Measurements from ENCODE around the gene ASGR2.

ASGR2 gene

GRCh38 chr17:7113273-7114071 is 1.1 kb downstream of the ASGR2 start:
- Histone ChIP-seq H3K4me2 (ENCODE audit: low read length) (no peak overlapping the region), H3K36me3 (ENCODE audit: control insufficient read depth, insufficient read depth, low read length) (no peaks in the 10 kb centered on the region), H3K79me1 (ENCODE audit: low read length) (no peaks in the 10 kb centered on the region), H3K4ac (ENCODE audit: low read depth, low read length) (no peak overlapping the region), H3K27ac (ENCODE audit: low read depth, low read length) (no peak overlapping the region), H3K27me3 (ENCODE audit: insufficient read depth, low read length, poor library complexity) (no peaks in the 10 kb centered on the region), H3K79me2 (ENCODE audit: control insufficient read depth, insufficient read depth, low read length) (no peaks in the 10 kb centered on the region), H3K23ac (ENCODE audit: low read length) (no peak overlapping the region), H3K9ac (ENCODE audit: low read length) (no peak overlapping the region), H3K56ac (ENCODE audit: low read length) (no peak overlapping the region), H2BK15ac (replicated peaks; ENCODE audit: low read depth) (no peak overlapping the region), H4K5ac (ENCODE audit: low read length) (no peak overlapping the region), H4K8ac (ENCODE audit: low read depth, low read length) (no peak overlapping the region), H2AK5ac (ENCODE audit: low read length) (no peak overlapping the region), H2BK120ac (ENCODE audit: low read depth, low read length) (no peak overlapping the region), H3K18ac (ENCODE audit: low read length) (no peak overlapping the region), H2BK5ac (ENCODE audit: low read length) (no peak overlapping the region), H3K4me3 (ENCODE audit: low read length) (no peak overlapping the region), H3K4me1 (ENCODE audit: control insufficient read depth, low read depth, low read length) (no peaks in the 10 kb centered on the region)
- no peak for DNase-seq
- WGBS (ENCODE audit: extremely low coverage, insufficient coverage, low lambda C conversion rate): 100% methylated on average over 9 of the region's 15 CpGs

- Histone ChIP-seq H2BK120ac (ENCODE audit: low read depth, low read length) (no peak overlapping the region), H3K27ac (ENCODE audit: low read depth, low read length) (no peak overlapping the region), H2BK15ac (replicated peaks; ENCODE audit: low read depth) (no peak overlapping the region), H4K5ac (ENCODE audit: low read length) (no peak overlapping the region), H2AK5ac (ENCODE audit: low read length) (no peak overlapping the region), H3K27me3 (ENCODE audit: insufficient read depth, low read length, poor library complexity) (no peaks in the 10 kb centered on the region), H3K36me3 (ENCODE audit: control insufficient read depth, insufficient read depth, low read length) (no peaks in the 10 kb centered on the region), H3K56ac (ENCODE audit: low read length) (no peak overlapping the region), H3K4me1 (ENCODE audit: control insufficient read depth, low read depth, low read length) (no peaks in the 10 kb centered on the region), H3K4me3 (ENCODE audit: low read length) (no peak overlapping the region), H3K9ac (ENCODE audit: low read length) (no peak overlapping the region), H3K4ac (ENCODE audit: low read depth, low read length) (no peak overlapping the region), H3K79me2 (ENCODE audit: control insufficient read depth, insufficient read depth, low read length) (no peaks in the 10 kb centered on the region), H4K8ac (ENCODE audit: low read depth, low read length) (no peak overlapping the region), H3K4me2 (ENCODE audit: low read length) (no peak overlapping the region), H3K18ac (ENCODE audit: low read length) (no peak overlapping the region), H3K79me1 (ENCODE audit: low read length) (no peaks in the 10 kb centered on the region), H3K23ac (ENCODE audit: low read length) (no peak overlapping the region), H2BK5ac (ENCODE audit: low read length) (no peak overlapping the region)
- no CpG with 5 or more reads among the region's 10 CpGs for WGBS (ENCODE audit: extremely low coverage, insufficient coverage, low lambda C conversion rate)
- no peak for DNase-seq
These were observed 2.0 kb downstream of the ASGR2 start for GRCh38 chr17:7112510-7113108.

GRCh38 chr17:7111784-7112509 is 2.7 kb downstream of the ASGR2 start:
- H3K79me2 ChIP-seq (ENCODE audit: control insufficient read depth, insufficient read depth, low read length): no peaks in the 10 kb centered on the region
- no peak overlapping the region for H4K8ac ChIP-seq (ENCODE audit: low read depth, low read length)
- H3K23ac ChIP-seq (ENCODE audit: low read length): no peak overlapping the region
- no peaks in the 10 kb centered on the region for H3K36me3 ChIP-seq (ENCODE audit: control insufficient read depth, insufficient read depth, low read length)
- no peak overlapping the region for H3K18ac ChIP-seq (ENCODE audit: low read length)
- H2BK15ac ChIP-seq (replicated peaks; ENCODE audit: low read depth): no peak overlapping the region
- no peak overlapping the region for H3K9ac ChIP-seq (ENCODE audit: low read length)
- no peaks in the 10 kb centered on the region for H3K79me1 ChIP-seq (ENCODE audit: low read length)
- no peak overlapping the region for H3K4me3 ChIP-seq (ENCODE audit: low read length)
- H3K27me3 ChIP-seq (ENCODE audit: insufficient read depth, low read length, poor library complexity): no peaks in the 10 kb centered on the region
- DNase-seq: no peak
- H2AK5ac ChIP-seq (ENCODE audit: low read length): no peak overlapping the region
- no peak overlapping the region for H2BK120ac ChIP-seq (ENCODE audit: low read depth, low read length)
- H2BK5ac ChIP-seq (ENCODE audit: low read length): no peak overlapping the region
- H4K5ac ChIP-seq (ENCODE audit: low read length): no peak overlapping the region
- H3K4me1 ChIP-seq (ENCODE audit: control insufficient read depth, low read depth, low read length): no peaks in the 10 kb centered on the region
- WGBS (ENCODE audit: extremely low coverage, insufficient coverage, low lambda C conversion rate): no CpG with 5 or more reads among the region's 12 CpGs
- H3K4me2 ChIP-seq (ENCODE audit: low read length): no peak overlapping the region
- no peak overlapping the region for H3K27ac ChIP-seq (ENCODE audit: low read depth, low read length)
- H3K56ac ChIP-seq (ENCODE audit: low read length): no peak overlapping the region
- H3K4ac ChIP-seq (ENCODE audit: low read depth, low read length): no peak overlapping the region

GRCh38 chr17:7110617-7111306 is 3.9 kb downstream of the ASGR2 start:
- H4K5ac ChIP-seq (ENCODE audit: low read length): no peak overlapping the region
- H3K4me2 ChIP-seq (ENCODE audit: low read length): no peak overlapping the region
- H2AK5ac ChIP-seq (ENCODE audit: low read length): no peak overlapping the region
- no peaks in the 10 kb centered on the region for H3K79me1 ChIP-seq (ENCODE audit: low read length)
- no peak overlapping the region for H2BK15ac ChIP-seq (replicated peaks; ENCODE audit: low read depth)
- H3K27ac ChIP-seq (ENCODE audit: low read depth, low read length): no peak overlapping the region
- H3K4me1 ChIP-seq (ENCODE audit: control insufficient read depth, low read depth, low read length): no peaks in the 10 kb centered on the region
- no peak overlapping the region for H3K9ac ChIP-seq (ENCODE audit: low read length)
- H3K4ac ChIP-seq (ENCODE audit: low read depth, low read length): no peak overlapping the region
- H2BK5ac ChIP-seq (ENCODE audit: low read length): no peak overlapping the region
- DNase-seq: no peak
- H3K56ac ChIP-seq (ENCODE audit: low read length): no peak overlapping the region
- no CpG with 5 or more reads among the region's 11 CpGs for WGBS (ENCODE audit: extremely low coverage, insufficient coverage, low lambda C conversion rate)
- no peak overlapping the region for H3K23ac ChIP-seq (ENCODE audit: low read length)
- no peaks in the 10 kb centered on the region for H3K79me2 ChIP-seq (ENCODE audit: control insufficient read depth, insufficient read depth, low read length)
- no peak overlapping the region for H3K4me3 ChIP-seq (ENCODE audit: low read length)
- no peaks in the 10 kb centered on the region for H3K36me3 ChIP-seq (ENCODE audit: control insufficient read depth, insufficient read depth, low read length)
- H2BK120ac ChIP-seq (ENCODE audit: low read depth, low read length): no peak overlapping the region
- no peaks in the 10 kb centered on the region for H3K27me3 ChIP-seq (ENCODE audit: insufficient read depth, low read length, poor library complexity)
- no peak overlapping the region for H3K18ac ChIP-seq (ENCODE audit: low read length)
- H4K8ac ChIP-seq (ENCODE audit: low read depth, low read length): no peak overlapping the region

GRCh38 chr17:7109461-7110322 is 4.9 kb downstream of the ASGR2 start:
- Histone ChIP-seq H3K4ac (ENCODE audit: low read depth, low read length) (no peak overlapping the region), H3K27ac (ENCODE audit: low read depth, low read length) (no peak overlapping the region), H3K23ac (ENCODE audit: low read length) (no peak overlapping the region), H3K56ac (ENCODE audit: low read length) (no peak overlapping the region), H3K9ac (ENCODE audit: low read length) (no peak overlapping the region), H3K4me1 (ENCODE audit: control insufficient read depth, low read depth, low read length) (no peaks in the 10 kb centered on the region), H3K4me3 (ENCODE audit: low read length) (no peak overlapping the region), H4K8ac (ENCODE audit: low read depth, low read length) (no peak overlapping the region), H3K27me3 (ENCODE audit: insufficient read depth, low read length, poor library complexity) (no peaks in the 10 kb centered on the region), H3K79me2 (ENCODE audit: control insufficient read depth, insufficient read depth, low read length) (no peaks in the 10 kb centered on the region), H2BK5ac (ENCODE audit: low read length) (no peak overlapping the region), H4K5ac (ENCODE audit: low read length) (no peak overlapping the region), H3K36me3 (ENCODE audit: control insufficient read depth, insufficient read depth, low read length) (no peaks in the 10 kb centered on the region), H3K18ac (ENCODE audit: low read length) (no peak overlapping the region), H3K79me1 (ENCODE audit: low read length) (no peaks in the 10 kb centered on the region), H2BK120ac (ENCODE audit: low read depth, low read length) (no peak overlapping the region), H2AK5ac (ENCODE audit: low read length) (no peak overlapping the region), H2BK15ac (replicated peaks; ENCODE audit: low read depth) (no peak overlapping the region), H3K4me2 (ENCODE audit: low read length) (no peak overlapping the region)
- WGBS (ENCODE audit: extremely low coverage, insufficient coverage, low lambda C conversion rate): no CpG with 5 or more reads among the region's 10 CpGs
- DNase-seq: no peak
